CD14-positive monocyte (primary cell): ENCODE results near the gene ZNHIT2. TPM values are rescaled to one million over a fixed set of nuclear protein-coding genes. Genes with fewer than 3 reads are reported as not detected.

Experiments used
- DNase-seq, 3 donors: peaks; one replicate each; pipeline ENCODE4 v3.0.0-alpha.2; 2011 to 2022
- H2AFZ ChIP-seq: 2 replicates; pipeline ENCODE4 v1.6.0; 2012; ENCODE audit warnings: mild to moderate bottlenecking, low read depth, low read length, inconsistent platforms; ENCODE audit not compliant: insufficient read depth, poor library complexity, severe bottlenecking
- H3K27ac ChIP-seq, 2 donors: 1 replicate in 1 of 2; 2 replicates in 1 of 2; pipeline ENCODE4 v1.5.1; 2012 to 2013; ENCODE audit warnings: low read length in 2 of 2, control low read depth in 1 of 2, inconsistent platforms in 1 of 2, low read depth in 1 of 2, mild to moderate bottlenecking in 1 of 2
- H3K27me3 ChIP-seq, 2 donors: one replicate each; pipeline versions ENCODE4 v1.6.0 to v1.6.1; 2011 to 2013; ENCODE audit warnings: low read length in 2 of 2; ENCODE audit not compliant: control insufficient read depth in 2 of 2, insufficient read depth in 2 of 2
- H3K36me3 ChIP-seq, 2 donors: replicated peaks in 1 of 2; 1 replicate in 1 of 2; 2 replicates in 1 of 2; pipeline versions ENCODE4 v1.5.1 to v1.6.1; 2012 to 2013; ENCODE audit warnings: low read length in 2 of 2, control low read depth in 1 of 2, inconsistent platforms in 1 of 2, mild to moderate bottlenecking in 1 of 2; ENCODE audit not compliant: insufficient read depth in 2 of 2, control insufficient read depth in 1 of 2
- H3K4me1 ChIP-seq, 2 donors: 1 replicate in 1 of 2; 2 replicates in 1 of 2; pipeline versions ENCODE4 v1.5.1 to v1.6.1; 2012 to 2013; ENCODE audit warnings: low read length in 2 of 2, control low read depth in 1 of 2, inconsistent platforms in 1 of 2, mild to moderate bottlenecking in 1 of 2, moderate library complexity in 1 of 2; ENCODE audit not compliant: insufficient read depth in 2 of 2, control insufficient read depth in 1 of 2
- H3K4me2 ChIP-seq: replicated peaks from 2 replicates; pipeline ENCODE3; 2012; ENCODE audit warnings: low read length, moderate library complexity, mild to moderate bottlenecking; ENCODE audit not compliant: poor library complexity, severe bottlenecking; ENCODE audit errors: extremely low read depth
- H3K4me3 ChIP-seq, 3 experiments: fragments of 200-600 bp in 1 of 3; sonication (generic) in 1 of 3; replicated peaks in 1 of 3; 1 replicate in 2 of 3; 2 replicates in 1 of 3; pipeline ENCODE4 v1.5.1; 2011 to 2013; ENCODE audit warnings: low read length in 3 of 3, mild to moderate bottlenecking in 3 of 3, control low read depth in 2 of 3, low read depth in 2 of 3, inconsistent platforms in 1 of 3, moderate library complexity in 1 of 3
- H3K79me2 ChIP-seq: 2 replicates; pipeline ENCODE4 v1.6.0; 2012; ENCODE audit warnings: mild to moderate bottlenecking, control low read depth, inconsistent platforms, low read length, moderate library complexity; ENCODE audit not compliant: insufficient read depth
- H3K9ac ChIP-seq: 2 replicates; pipeline ENCODE4 v1.6.0; 2017; ENCODE audit warnings: low read length, mild to moderate bottlenecking; ENCODE audit not compliant: insufficient read depth, poor library complexity, severe bottlenecking
- H3K9me3 ChIP-seq, 2 donors: replicated peaks in 1 of 2; 1 replicate in 1 of 2; 2 replicates in 1 of 2; pipeline versions ENCODE4 v1.5.1 to v1.6.1; 2012 to 2013; ENCODE audit warnings: low read length in 2 of 2, control low read depth in 1 of 2; ENCODE audit not compliant: control insufficient read depth in 1 of 2, insufficient read depth in 1 of 2
- H4K20me1 ChIP-seq: 2 replicates; pipeline ENCODE4 v1.6.0; 2012; ENCODE audit warnings: mild to moderate bottlenecking, low read length, control low read depth, moderate library complexity; ENCODE audit not compliant: insufficient read depth
- H3K27ac Mint-ChIP-seq, 7 donors: one replicate each; pipeline ENCODE4 v1.8.0; 2020; ENCODE audit warnings: mild to moderate bottlenecking in 7 of 7, mixed read lengths in 7 of 7, moderate library complexity in 6 of 7, inconsistent platforms in 2 of 7
- H3K27me3 Mint-ChIP-seq, 3 donors: one replicate each; pipeline ENCODE4 v1.8.0; 2021 to 2022; ENCODE audit warnings: low read depth in 3 of 3, mild to moderate bottlenecking in 3 of 3, mixed read lengths in 3 of 3, moderate library complexity in 3 of 3, inconsistent platforms in 1 of 3
- H3K36me3 Mint-ChIP-seq, 2 donors: one replicate each; pipeline ENCODE4 v1.8.0; 2020; ENCODE audit warnings: mixed read lengths in 2 of 2, inconsistent platforms in 1 of 2, mild to moderate bottlenecking in 1 of 2
- H3K4me1 Mint-ChIP-seq: one replicate; pipeline ENCODE4 v1.8.0; 2020; ENCODE audit warnings: mild to moderate bottlenecking, mixed read lengths
- H3K4me3 Mint-ChIP-seq, 2 donors: one replicate each; pipeline ENCODE4 v1.8.0; 2020; ENCODE audit warnings: mild to moderate bottlenecking in 2 of 2, mixed read lengths in 2 of 2, moderate library complexity in 1 of 2
- H3K9me3 Mint-ChIP-seq, 7 donors: one replicate each; pipeline ENCODE4 v1.8.0; 2020 to 2022; ENCODE audit warnings: mixed read lengths in 7 of 7, mild to moderate bottlenecking in 6 of 7, moderate library complexity in 6 of 7, inconsistent platforms in 2 of 7
- CTCF ChIP-seq: fragments of 200-600 bp; IDR thresholded peaks from one replicate; pipeline ENCODE4 v1.8.0; 2022; ENCODE audit warnings: antibody characterized with exemption, mild to moderate bottlenecking
- WGBS: methylation state at CpG from one replicate; pipeline ENCODE4 v1.1.5; 2013; ENCODE audit warnings: missing lambda C conversion rate; ENCODE audit not compliant: insufficient coverage; 5-methylcytosine and 5-hydroxymethylcytosine counted together
- intact Hi-C, 2 donors: fragments of 100-400 bp; cut with micrococcal nuclease; formaldehyde crosslinking; loops; one replicate each; pipeline versions ENCODE4 v1.15.0 to v1.15.1; 2023
- polyA plus RNA-seq, 3 donors: library from polyadenylated mRNA; depleted of rRNA in 1 of 3; unstranded in 2 of 3; stranded (reverse) in 1 of 3; fragments of 300-500 nt in 2 of 3; fragments of >200 nt in 1 of 3; fragmentation: Illumina TruSeq in 2 of 3; gene quantifications; 1 replicate in 2 of 3; 2 replicates in 1 of 3; pipeline ENCODE4 v1.2.3, GENCODE V29; 2012 to 2021

Gene ZNHIT2
- polyA plus RNA-seq, 3 donors = 2.1 to 9.4 (median 5.8) TPM

GRCh38 chr11:65156256-65156655 lies 38.8 kb upstream of the ZNHIT2 start:
- H3K4me2 ChIP-seq = no peak overlapping the region
- no peaks in the 10 kb centered on the region for H3K36me3 ChIP-seq
- no peak overlapping the region for H3K4me3 ChIP-seq
- peak overlapping the region in 4 of 7 donors; percentile 16 to 82 (median 38) for H3K27ac Mint-ChIP-seq
- H3K36me3 Mint-ChIP-seq = no peaks in the 10 kb centered on the region
- H3K4me1 Mint-ChIP-seq = peaks cover 35% of the 10 kb centered on the region
- TF ChIP-seq CTCF = no peak
- H3K79me2 ChIP-seq = no peaks in the 10 kb centered on the region
- H3K9me3 Mint-ChIP-seq = no peaks in the 10 kb centered on the region
- no peak overlapping the region for H3K4me3 Mint-ChIP-seq
- H3K4me1 ChIP-seq = peaks cover 28 to 34% of the 10 kb centered on the region in 2 donors
- DNase-seq = no peak
- intact Hi-C loops = no loop called here
- peak overlapping the region in 1 of 2 donors; percentile 2 for H3K27ac ChIP-seq
- no peak overlapping the region for H3K9ac ChIP-seq
- H2AFZ ChIP-seq = no peak overlapping the region
- H3K9me3 ChIP-seq = no peaks in the 10 kb centered on the region
- no peaks in the 10 kb centered on the region for H3K27me3 ChIP-seq
- 100% methylated on average over 3 of the region's 3 CpGs for WGBS
- H3K27me3 Mint-ChIP-seq = peaks cover 0 to 1% (median 0%) of the 10 kb centered on the region in 3 donors
- no peaks in the 10 kb centered on the region for H4K20me1 ChIP-seq

GRCh38 chr11:65152122-65152521 lies 34.6 kb upstream of the ZNHIT2 start:
- Histone ChIP-seq H3K36me3 (no peaks in the 10 kb centered on the region), H3K4me2 (peak overlapping the region; percentile 62), H3K4me1 (peaks cover 47 to 58% of the 10 kb centered on the region in 2 donors), H3K79me2 (no peaks in the 10 kb centered on the region), H3K4me3 (peak overlapping the region in 1 of 3 experiments; percentile 24), H3K9ac (no peak overlapping the region), H3K27ac (peak overlapping the region; percentile 70 to 77), H2AFZ (peak overlapping the region; percentile 30), H3K9me3 (peaks cover 3 to 4% of the 10 kb centered on the region in 2 donors), H3K27me3 (no peaks in the 10 kb centered on the region), H4K20me1 (no peaks in the 10 kb centered on the region)
- peaks cover 0 to 2% (median 0%) of the 10 kb centered on the region in 3 donors for H3K27me3 Mint-ChIP-seq
- H3K9me3 Mint-ChIP-seq = peaks cover 0 to 4% (median 3%) of the 10 kb centered on the region in 7 donors
- intact Hi-C loops = no loop called here
- 13% methylated on average over 2 of the region's 2 CpGs for WGBS
- peak; percentile 22 to 45 (median 43) for DNase-seq
- no peaks in the 10 kb centered on the region for H3K36me3 Mint-ChIP-seq
- H3K4me1 Mint-ChIP-seq = peaks cover 53% of the 10 kb centered on the region
- TF ChIP-seq CTCF = no peak
- peak overlapping the region; percentile 87 to 98 (median 96) for H3K27ac Mint-ChIP-seq
- H3K4me3 Mint-ChIP-seq = peak overlapping the region; percentile 16 to 77
